ENCODE data around the gene MBOAT2. TPM values are rescaled to one million over a fixed set of nuclear protein-coding genes. Genes with fewer than 3 reads are reported as not detected.

MBOAT2 gene
- total RNA-seq, 4 donors from 2014 or later: 5.7 to 12.6 (median 7.4) TPM

DNA sequence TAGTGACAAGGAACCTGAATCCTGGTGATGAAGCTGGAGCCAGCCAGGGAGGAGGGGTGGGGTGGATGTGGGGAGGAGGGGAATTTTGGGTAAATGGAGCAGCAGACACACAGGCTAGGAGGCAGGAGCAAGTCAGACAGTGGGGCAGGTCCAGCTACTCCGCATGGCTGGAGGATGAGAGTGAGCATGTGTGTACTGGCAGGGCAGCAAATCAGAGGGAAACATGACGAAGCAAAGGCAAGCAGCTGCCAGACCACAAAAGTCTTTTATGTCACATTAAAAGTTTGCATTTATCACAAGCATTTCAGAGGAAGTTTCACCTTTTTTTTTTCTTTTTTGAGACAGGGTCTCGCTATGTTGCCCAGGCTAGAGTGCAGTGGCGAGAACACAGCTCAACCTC lies 154.2 kb downstream of the MBOAT2 start:
- DNase-seq (ENCODE audit: low spot score): no peak
- TF ChIP-seq, protein P1, sequence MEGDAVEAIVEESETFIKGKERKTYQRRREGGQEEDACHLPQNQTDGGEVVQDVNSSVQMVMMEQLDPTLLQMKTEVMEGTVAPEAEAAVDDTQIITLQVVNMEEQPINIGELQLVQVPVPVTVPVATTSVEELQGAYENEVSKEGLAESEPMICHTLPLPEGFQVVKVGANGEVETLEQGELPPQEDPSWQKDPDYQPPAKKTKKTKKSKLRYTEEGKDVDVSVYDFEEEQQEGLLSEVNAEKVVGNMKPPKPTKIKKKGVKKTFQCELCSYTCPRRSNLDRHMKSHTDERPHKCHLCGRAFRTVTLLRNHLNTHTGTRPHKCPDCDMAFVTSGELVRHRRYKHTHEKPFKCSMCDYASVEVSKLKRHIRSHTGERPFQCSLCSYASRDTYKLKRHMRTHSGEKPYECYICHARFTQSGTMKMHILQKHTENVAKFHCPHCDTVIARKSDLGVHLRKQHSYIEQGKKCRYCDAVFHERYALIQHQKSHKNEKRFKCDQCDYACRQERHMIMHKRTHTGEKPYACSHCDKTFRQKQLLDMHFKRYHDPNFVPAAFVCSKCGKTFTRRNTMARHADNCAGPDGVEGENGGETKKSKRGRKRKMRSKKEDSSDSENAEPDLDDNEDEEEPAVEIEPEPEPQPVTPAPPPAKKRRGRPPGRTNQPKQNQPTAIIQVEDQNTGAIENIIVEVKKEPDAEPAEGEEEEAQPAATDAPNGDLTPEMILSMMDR (IDR thresholded peaks at IDR 0.05): no peak
- no peak for ATAC-seq (ENCODE audit: low FRiP score)

DNA sequence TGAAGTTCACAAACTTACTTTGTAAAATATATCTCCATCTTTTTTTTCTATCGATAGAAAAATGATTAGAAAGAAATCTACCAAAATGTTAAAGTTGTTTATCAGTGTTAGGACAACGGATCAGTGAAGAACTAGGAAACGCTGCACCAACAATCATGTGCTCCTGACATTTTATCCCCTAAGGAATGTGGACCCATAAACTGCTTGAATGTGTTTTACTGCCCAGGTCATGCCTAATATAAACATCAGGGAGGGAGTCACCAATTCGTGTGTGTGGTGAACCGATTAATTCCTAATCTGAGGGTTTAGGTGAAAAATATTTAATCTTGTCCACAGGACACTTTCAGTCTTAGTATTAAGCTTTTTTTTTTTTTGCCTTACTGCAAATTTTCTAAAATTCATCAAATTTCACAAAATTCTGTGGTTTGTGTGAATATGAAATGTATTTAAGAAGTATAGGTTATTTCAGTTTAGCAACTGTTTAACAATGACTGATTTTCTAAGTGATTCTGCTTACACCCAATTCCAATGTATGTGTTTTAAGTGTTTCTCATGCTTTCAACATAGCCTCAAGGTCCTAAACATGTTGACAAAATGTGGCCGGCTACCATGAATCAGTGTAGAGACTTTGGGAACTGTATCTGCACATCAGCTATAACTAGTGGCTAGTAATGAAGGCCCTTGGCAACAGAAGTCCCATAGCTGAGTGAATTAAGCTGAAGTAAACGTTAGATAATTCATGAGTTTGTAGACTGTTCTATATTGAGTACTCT lies 155.0 kb downstream of the MBOAT2 start:
- DNase-seq (ENCODE audit: low spot score): no peak
- no peak for ATAC-seq (ENCODE audit: low FRiP score)
- TF ChIP-seq, protein P1 (IDR thresholded peaks at IDR 0.05): no peak

DNA sequence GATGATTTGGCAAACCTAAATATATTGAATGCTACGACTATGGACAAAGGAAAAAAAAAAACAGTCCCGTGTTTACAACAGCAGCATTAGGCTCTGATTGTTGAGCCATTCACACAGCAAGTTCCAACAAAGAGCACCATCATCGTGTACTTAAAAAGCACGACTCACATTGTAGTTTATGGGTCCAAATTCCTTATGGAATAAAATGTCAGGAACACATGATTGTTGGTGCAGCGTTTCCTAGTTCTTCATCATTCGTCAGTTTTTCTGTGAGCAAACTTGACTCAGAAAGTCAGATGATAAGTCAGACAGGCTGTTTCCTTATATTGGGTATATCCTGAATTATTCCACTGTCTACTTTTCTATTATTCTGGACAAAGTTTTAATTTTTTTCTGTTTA lies 156.1 kb downstream of the MBOAT2 start:
- ATAC-seq (ENCODE audit: low FRiP score): no peak
- DNase-seq (ENCODE audit: low spot score): no peak
- TF ChIP-seq, protein P1 (IDR thresholded peaks at IDR 0.05): no peak

DNA sequence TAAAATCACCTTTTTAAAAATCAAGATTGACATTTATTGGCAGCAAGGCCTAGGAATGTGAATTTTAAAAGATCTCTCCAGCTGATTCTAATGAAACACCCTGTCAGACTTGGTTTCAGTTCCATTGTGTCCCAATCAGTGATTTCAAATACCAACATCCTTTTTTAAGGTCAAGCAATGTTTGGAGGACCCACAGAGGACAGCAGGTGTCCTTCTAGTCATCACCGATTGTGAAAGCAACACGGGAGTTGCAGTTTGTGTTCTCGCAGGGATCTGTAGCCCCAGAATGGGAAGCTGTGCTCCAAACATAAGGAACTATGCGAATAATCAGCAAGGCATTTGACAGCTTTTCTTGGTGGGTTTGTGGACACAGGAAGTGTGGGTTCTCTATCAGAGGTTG lies 161.6 kb downstream of the MBOAT2 start:
- TF ChIP-seq, protein P1 (IDR thresholded peaks at IDR 0.05): no peak
- ATAC-seq (ENCODE audit: low FRiP score) (no peak), DNase-seq (ENCODE audit: low spot score) (no peak)

DNA sequence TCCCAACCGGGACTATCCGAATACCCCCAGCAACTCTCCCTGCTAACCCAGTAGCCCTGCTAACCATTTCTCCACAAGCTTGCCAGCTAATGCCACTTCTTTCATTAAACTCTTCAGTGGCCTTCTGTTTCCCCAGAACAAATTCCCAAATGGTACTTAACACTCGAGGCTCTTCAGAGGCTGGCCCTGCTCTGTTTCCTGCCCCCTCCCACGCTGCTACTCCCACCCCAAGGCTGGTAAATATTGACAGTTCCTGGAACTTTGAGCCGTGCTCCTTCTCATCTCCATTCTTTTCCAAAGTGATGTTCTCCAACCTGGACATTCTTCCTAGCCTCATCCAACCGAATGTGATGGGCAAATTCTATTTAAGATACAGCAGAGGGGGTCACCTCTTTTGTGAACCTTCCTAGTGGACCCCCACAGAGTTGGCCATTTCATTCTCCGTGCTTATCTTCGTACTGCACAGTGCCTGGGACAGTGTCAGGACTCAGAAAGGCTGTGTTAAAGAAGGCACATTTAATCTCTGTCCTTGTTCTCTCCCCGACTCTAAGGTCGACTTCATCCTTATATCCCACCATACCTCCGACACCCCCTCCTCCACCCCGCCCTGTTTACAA lies 162.9 kb downstream of the MBOAT2 start:
- ATAC-seq (ENCODE audit: low FRiP score): no peak

DNA sequence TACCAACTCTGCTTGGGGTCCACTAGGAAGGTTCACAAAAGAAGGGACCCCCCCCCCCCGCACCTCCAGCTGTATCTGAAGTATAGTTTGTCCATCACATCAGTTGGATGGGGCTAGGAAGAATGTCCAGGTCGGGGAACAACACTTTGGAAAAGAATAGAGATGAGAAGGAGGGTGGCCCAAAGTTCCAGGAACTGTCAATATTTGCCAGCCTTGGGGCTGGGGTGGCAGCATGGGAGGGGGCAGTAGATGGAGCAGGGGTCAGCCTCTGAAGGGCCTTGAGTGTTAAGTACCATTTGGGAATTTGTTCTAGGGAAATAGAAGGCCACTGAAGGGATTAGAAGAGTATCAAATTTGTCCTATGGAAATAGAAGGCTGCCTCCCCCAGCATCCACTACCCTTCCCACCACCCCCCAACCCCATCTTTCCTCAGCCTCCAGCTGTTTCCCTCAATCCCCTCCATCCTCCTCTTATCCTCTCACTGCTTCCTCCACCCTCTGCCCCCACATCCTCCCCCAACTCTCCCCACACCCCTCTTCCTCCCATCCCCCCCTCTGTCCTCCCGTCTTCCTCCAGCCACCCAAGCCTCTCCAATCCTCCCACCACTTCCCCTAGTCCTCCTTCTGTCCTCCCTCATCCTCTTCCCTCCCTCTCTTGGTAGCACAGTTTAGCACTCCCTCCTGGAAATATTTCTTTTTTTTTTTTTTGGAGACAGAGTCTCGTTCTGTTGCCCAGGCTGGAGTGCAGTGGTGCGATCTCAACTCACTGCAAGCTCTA lies 164.1 kb downstream of the MBOAT2 start:
- ATAC-seq (ENCODE audit: low FRiP score) (no peak), DNase-seq (ENCODE audit: low spot score) (no peak)
- TF ChIP-seq, protein P1 (IDR thresholded peaks at IDR 0.05): no peak

More for the DNA sequence above, 162.9 kb downstream of the MBOAT2 start:
- no peak for DNase-seq (ENCODE audit: low spot score)
- TF ChIP-seq, protein P1 (IDR thresholded peaks at IDR 0.05): no peak
